ENCODE results near the gene TLX3. TPM values are rescaled to one million over a fixed set of nuclear protein-coding genes. Genes with fewer than 3 reads are reported as not detected.

The TLX3 gene
- not detected in 2 replicates for total RNA-seq (ENCODE audit: low replicate concordance)

GRCh38 chr5:171308453-171309275 lies at the start of gene TLX3:
TLX3 (plus strand) TSS chr5:171309248; CDS start chr5:171309366, 118 bp downstream.
- Histone ChIP-seq H3K27ac (no peak within 1 kb of the TSS), H3K4me3 (peak within 1 kb of the TSS; percentile 33), H3K4me2 (peak within 1 kb of the TSS; percentile 71), H2AFZ (replicated peaks) (no peak within 1 kb of the TSS), H3K9ac (no peak within 1 kb of the TSS), H3K79me2 (ENCODE audit: low read depth) (no peaks in the 10 kb centered on the region), H3K4me1 (peaks cover 19% of the 10 kb centered on the region), H3K27me3 (peaks cover 100% of the 10 kb centered on the region), H3F3A (ENCODE audit: low read depth) (peaks cover 24% of the 10 kb centered on the region), H3K9me3 (ENCODE audit: low read depth) (no peaks in the 10 kb centered on the region), H4K20me1 (ENCODE audit: low read depth) (peaks cover 90% of the 10 kb centered on the region), H3K36me3 (no peaks in the 10 kb centered on the region)
- TF ChIP-seq EZH2 (IDR thresholded peaks at IDR 0.05) (peak; percentile 85), EZH2phosphoT487 (IDR thresholded peaks at IDR 0.05) (peak; percentile 96)
- TF ChIP-seq, protein P1, sequence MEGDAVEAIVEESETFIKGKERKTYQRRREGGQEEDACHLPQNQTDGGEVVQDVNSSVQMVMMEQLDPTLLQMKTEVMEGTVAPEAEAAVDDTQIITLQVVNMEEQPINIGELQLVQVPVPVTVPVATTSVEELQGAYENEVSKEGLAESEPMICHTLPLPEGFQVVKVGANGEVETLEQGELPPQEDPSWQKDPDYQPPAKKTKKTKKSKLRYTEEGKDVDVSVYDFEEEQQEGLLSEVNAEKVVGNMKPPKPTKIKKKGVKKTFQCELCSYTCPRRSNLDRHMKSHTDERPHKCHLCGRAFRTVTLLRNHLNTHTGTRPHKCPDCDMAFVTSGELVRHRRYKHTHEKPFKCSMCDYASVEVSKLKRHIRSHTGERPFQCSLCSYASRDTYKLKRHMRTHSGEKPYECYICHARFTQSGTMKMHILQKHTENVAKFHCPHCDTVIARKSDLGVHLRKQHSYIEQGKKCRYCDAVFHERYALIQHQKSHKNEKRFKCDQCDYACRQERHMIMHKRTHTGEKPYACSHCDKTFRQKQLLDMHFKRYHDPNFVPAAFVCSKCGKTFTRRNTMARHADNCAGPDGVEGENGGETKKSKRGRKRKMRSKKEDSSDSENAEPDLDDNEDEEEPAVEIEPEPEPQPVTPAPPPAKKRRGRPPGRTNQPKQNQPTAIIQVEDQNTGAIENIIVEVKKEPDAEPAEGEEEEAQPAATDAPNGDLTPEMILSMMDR (IDR thresholded peaks at IDR 0.05): no peak
- peaks cover 2% of the 10 kb centered on the region for H3K9me3 Mint-ChIP-seq
- H3K27me3 Mint-ChIP-seq (ENCODE audit: insufficient read depth, low read depth): peaks cover 77% of the 10 kb centered on the region
- H3K4me3 Mint-ChIP-seq: peak within 1 kb of the TSS; percentile 83
- peak; percentile 88 for DNase-seq (ENCODE audit: low spot score)
- H3K27ac Mint-ChIP-seq: no peak within 1 kb of the TSS
- H3K4me1 Mint-ChIP-seq: peaks cover 24% of the 10 kb centered on the region
- H3K36me3 Mint-ChIP-seq: peaks cover 1% of the 10 kb centered on the region

DNA sequence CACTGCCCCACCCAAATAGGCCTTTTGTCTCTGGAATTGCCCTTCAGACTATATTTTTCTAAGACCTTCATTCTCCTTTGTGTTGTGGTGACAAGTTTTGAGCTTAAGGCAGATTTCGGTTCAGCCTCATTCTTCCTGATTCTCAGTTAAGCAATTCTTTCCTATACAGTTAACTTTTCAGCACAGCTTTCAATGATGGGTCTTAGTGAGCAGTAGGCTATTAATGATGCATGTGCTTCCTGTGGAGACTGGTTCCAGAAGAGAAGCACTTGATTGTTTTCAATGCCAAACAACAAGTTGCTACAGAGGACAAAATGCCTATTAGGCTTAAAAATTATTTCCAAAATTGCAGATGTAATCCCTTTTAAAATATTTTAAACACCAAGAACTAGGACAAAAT lies 47.7 kb upstream of the TLX3 start:
- H3K36me3 Mint-ChIP-seq: no peaks in the 10 kb centered on the region
- no peaks in the 10 kb centered on the region for H3K27me3 ChIP-seq
- no peaks in the 10 kb centered on the region for H3F3A ChIP-seq (ENCODE audit: low read depth)
- no peak for DNase-seq (ENCODE audit: low spot score)
- no peaks in the 10 kb centered on the region for H3K9me3 Mint-ChIP-seq
- H3K4me1 ChIP-seq: no peaks in the 10 kb centered on the region
- no peaks in the 10 kb centered on the region for H3K4me1 Mint-ChIP-seq
- no peaks in the 10 kb centered on the region for H3K9me3 ChIP-seq (ENCODE audit: low read depth)
- no peak overlapping the region for H3K27ac Mint-ChIP-seq
- no peak overlapping the region for H3K4me2 ChIP-seq
- no peak overlapping the region for H3K27ac ChIP-seq
- H3K79me2 ChIP-seq (ENCODE audit: low read depth): no peaks in the 10 kb centered on the region
- H3K9ac ChIP-seq: no peak overlapping the region
- H3K36me3 ChIP-seq: no peaks in the 10 kb centered on the region
- H2AFZ ChIP-seq (replicated peaks): no peak overlapping the region
- no peak overlapping the region for H3K4me3 ChIP-seq
- H4K20me1 ChIP-seq (ENCODE audit: low read depth): no peaks in the 10 kb centered on the region
- TF ChIP-seq, protein P1 (IDR thresholded peaks at IDR 0.05): no peak
- no peak for TF ChIP-seq EZH2 (IDR thresholded peaks at IDR 0.05)
- TF ChIP-seq EZH2phosphoT487 (IDR thresholded peaks at IDR 0.05): no peak
- peaks cover under 1% of the 10 kb centered on the region for H3K27me3 Mint-ChIP-seq (ENCODE audit: insufficient read depth, low read depth)
- H3K4me3 Mint-ChIP-seq: no peak overlapping the region

- TF ChIP-seq, protein P1 (IDR thresholded peaks at IDR 0.05): no peak
- TF ChIP-seq EZH2 (IDR thresholded peaks at IDR 0.05) (no peak), EZH2phosphoT487 (IDR thresholded peaks at IDR 0.05) (no peak)
- Histone ChIP-seq H3K9ac (no peak overlapping the region), H3K4me2 (no peak overlapping the region), H3F3A (ENCODE audit: low read depth) (no peaks in the 10 kb centered on the region), H3K9me3 (ENCODE audit: low read depth) (no peaks in the 10 kb centered on the region), H3K27ac (no peak overlapping the region), H3K27me3 (no peaks in the 10 kb centered on the region), H3K4me1 (no peaks in the 10 kb centered on the region), H3K79me2 (ENCODE audit: low read depth) (no peaks in the 10 kb centered on the region), H3K36me3 (no peaks in the 10 kb centered on the region), H2AFZ (replicated peaks) (no peak overlapping the region), H3K4me3 (no peak overlapping the region), H4K20me1 (ENCODE audit: low read depth) (no peaks in the 10 kb centered on the region)
- Mint-ChIP-seq H3K36me3 (no peaks in the 10 kb centered on the region), H3K27me3 (ENCODE audit: insufficient read depth, low read depth) (peaks cover 3% of the 10 kb centered on the region), H3K4me3 (no peak overlapping the region), H3K4me1 (no peaks in the 10 kb centered on the region), H3K9me3 (no peaks in the 10 kb centered on the region), H3K27ac (no peak overlapping the region)
- no peak for DNase-seq (ENCODE audit: low spot score)
These were observed 47.1 kb upstream of the TLX3 start for GRCh38 chr5:171261904-171262303.
